ENCODE measurements around the gene RAB3C.

Gene RAB3C

DNA sequence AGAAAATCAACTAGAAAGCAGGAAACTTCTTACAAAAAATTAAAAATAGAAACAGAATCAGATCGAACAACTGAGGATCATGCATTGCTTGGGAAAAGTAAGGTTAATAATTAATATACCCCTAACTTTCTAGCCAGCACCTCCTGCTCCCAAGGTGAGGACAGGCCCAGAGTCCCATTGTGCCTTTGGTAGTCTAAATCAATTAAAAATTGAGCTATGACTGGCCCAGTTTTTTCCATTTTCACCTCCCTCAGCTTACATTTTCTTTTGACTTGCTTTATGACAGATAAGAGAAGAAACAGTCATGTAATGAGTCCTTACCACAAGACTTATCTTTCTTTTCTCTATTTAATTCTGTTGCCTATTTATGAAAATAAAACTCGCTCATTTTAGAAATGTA, 182.2 kb downstream of the RAB3C start:
- Mint-ChIP-seq H3K9me3 (no peaks in the 10 kb centered on the region), H3K4me1 (peaks cover 15% of the 10 kb centered on the region), H3K4me3 (no peak overlapping the region), H3K27ac (no peak overlapping the region), H3K36me3 (no peaks in the 10 kb centered on the region), H3K27me3 (peaks cover 2% of the 10 kb centered on the region)
- DNase-seq (ENCODE audit: low spot score in 2 of 2) (no peak), ATAC-seq (ENCODE audit: low read depth) (no peak)

DNA sequence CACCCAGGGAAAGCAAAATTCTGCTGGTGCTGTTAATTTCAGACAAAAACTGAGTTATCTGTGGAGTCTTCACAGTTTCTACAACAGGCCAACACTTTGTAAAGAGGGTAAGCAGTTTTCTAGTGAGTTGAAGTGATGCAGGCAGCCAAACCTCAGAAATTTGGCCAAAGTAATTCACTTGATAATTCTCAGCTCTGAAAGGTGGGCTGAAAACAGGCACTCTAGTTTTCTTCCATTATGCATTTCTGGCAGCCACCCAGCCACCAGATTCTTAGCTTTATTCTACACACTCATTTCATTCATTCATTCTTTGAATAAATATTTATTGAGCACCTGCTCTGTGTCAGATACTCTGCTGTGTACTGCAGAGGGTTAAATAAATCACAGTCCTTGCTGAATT, 184.2 kb downstream of the RAB3C start:
- H3K4me3 Mint-ChIP-seq, result no peak overlapping the region
- H3K9me3 Mint-ChIP-seq, result no peaks in the 10 kb centered on the region
- ATAC-seq (ENCODE audit: low read depth), result no peak
- H3K27me3 Mint-ChIP-seq, result peaks cover 2% of the 10 kb centered on the region
- peaks cover 7% of the 10 kb centered on the region for H3K4me1 Mint-ChIP-seq
- no peaks in the 10 kb centered on the region for H3K36me3 Mint-ChIP-seq
- H3K27ac Mint-ChIP-seq, result no peak overlapping the region
- DNase-seq (ENCODE audit: low spot score in 2 of 2), result no peak

DNA sequence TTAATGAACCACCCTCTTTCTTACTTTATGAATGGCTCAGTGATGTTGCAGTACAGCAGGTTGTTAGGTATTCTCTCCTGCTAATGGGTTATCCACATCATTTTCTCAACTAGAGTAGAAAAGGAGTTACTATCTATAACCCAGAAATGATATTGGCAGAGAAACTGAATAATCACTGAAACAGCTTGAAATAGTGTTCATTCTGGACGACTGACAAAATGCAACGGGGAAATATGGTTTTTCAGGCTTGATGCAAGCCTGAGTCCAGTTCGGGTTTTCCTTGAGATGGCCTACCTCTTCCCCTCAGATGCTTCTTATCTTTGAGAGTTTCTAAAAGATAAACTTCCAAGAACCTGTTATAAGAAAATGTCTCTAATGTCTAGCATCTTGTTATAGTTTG, 187.3 kb downstream of the RAB3C start:
- Mint-ChIP-seq H3K4me1 (peaks cover 5% of the 10 kb centered on the region), H3K9me3 (no peaks in the 10 kb centered on the region), H3K27ac (no peak overlapping the region), H3K27me3 (peaks cover 2% of the 10 kb centered on the region), H3K36me3 (no peaks in the 10 kb centered on the region), H3K4me3 (no peak overlapping the region)
- ATAC-seq (ENCODE audit: low read depth) (no peak), DNase-seq (ENCODE audit: low spot score in 2 of 2) (no peak)

DNA sequence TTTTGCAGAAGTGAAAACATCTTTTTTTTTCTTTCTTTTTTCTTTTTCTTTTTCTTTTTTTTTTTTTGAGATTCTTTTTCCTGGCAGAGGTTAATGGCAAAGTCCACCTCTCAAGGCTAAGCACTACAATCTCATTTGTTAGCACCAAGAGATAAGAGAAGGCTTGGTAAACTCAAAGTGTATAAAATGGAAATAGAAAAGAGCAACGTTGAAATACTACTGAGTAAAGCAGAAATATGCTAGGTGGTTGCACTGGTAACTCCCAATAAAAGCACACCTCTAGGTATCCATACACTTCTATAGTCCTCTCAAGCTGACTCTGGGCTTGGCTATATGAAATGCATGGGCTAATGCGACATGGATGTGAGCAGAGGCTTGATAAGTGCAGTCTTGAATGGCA, 188.9 kb downstream of the RAB3C start:
- no peak for DNase-seq (ENCODE audit: low spot score in 2 of 2)
- Mint-ChIP-seq H3K27ac (no peak overlapping the region), H3K9me3 (no peaks in the 10 kb centered on the region), H3K4me3 (no peak overlapping the region), H3K36me3 (no peaks in the 10 kb centered on the region), H3K27me3 (no peaks in the 10 kb centered on the region), H3K4me1 (peaks cover 6% of the 10 kb centered on the region)
- no peak for ATAC-seq (ENCODE audit: low read depth)

DNA sequence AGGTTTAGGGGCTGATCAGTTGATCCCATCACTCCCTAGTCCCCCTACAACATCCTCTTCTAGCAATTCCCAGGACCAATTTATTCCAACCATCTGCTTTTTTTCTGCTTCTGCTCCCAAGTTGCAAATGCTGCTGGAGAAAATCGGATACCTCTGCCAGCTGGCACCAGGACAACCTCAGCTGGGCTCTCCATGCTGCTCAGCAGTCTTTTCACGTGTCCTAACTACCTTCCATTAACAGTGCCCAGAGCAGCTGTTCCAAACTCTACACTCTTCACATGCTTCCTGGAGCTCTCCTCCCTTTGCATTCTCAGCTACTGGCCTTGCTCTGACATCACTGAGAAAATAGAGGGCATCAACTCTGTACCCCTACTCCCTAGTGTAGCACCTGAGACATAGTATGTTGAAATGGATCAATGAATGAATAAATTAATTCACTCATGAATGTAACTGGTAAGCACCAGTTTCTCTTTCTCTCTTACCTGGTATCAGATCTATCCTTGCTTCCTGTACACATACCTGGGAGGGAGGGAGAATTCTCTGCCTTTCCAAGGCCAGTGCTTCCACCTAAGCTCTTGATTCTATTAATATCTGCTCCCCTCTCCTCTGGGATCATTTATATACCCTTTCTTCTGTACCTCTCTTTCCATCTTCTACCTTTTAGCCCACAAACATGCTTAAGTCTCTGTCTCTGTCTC, 191.0 kb downstream of the RAB3C start:
- H3K27me3 Mint-ChIP-seq, result no peaks in the 10 kb centered on the region
- ATAC-seq (ENCODE audit: low read depth) (no peak), DNase-seq (ENCODE audit: low spot score in 2 of 2) (no peak)
- H3K4me1 Mint-ChIP-seq, result peaks cover 6% of the 10 kb centered on the region
- no peaks in the 10 kb centered on the region for H3K9me3 Mint-ChIP-seq
- no peak overlapping the region for H3K4me3 Mint-ChIP-seq
- no peak overlapping the region for H3K27ac Mint-ChIP-seq
- H3K36me3 Mint-ChIP-seq, result peaks cover 2% of the 10 kb centered on the region

DNA sequence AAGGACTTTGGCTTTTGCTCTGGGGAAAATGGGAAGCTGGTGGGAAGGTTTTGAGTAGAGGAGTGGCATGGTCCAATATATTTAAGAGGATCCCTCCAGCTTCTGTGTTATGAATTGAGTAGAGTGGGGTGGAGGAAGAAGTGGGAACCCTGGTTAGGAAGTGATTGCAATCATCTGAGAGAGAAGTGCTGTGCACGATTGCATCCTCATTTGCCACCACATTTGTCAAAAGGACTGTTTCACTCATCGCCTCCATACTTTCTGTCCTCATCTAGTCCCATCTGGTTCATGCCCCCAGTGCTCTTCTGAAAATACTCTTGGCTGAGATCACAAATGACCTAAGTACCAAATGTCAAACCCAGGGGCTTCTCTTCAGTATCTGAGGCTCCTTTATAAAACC, 192.1 kb downstream of the RAB3C start:
- H3K9me3 Mint-ChIP-seq, result no peaks in the 10 kb centered on the region
- DNase-seq (ENCODE audit: low spot score in 2 of 2) (no peak), ATAC-seq (ENCODE audit: low read depth) (no peak)
- peaks cover 2% of the 10 kb centered on the region for H3K36me3 Mint-ChIP-seq
- peaks cover 6% of the 10 kb centered on the region for H3K4me1 Mint-ChIP-seq
- no peak overlapping the region for H3K27ac Mint-ChIP-seq
- H3K4me3 Mint-ChIP-seq, result no peak overlapping the region
- no peaks in the 10 kb centered on the region for H3K27me3 Mint-ChIP-seq

DNA sequence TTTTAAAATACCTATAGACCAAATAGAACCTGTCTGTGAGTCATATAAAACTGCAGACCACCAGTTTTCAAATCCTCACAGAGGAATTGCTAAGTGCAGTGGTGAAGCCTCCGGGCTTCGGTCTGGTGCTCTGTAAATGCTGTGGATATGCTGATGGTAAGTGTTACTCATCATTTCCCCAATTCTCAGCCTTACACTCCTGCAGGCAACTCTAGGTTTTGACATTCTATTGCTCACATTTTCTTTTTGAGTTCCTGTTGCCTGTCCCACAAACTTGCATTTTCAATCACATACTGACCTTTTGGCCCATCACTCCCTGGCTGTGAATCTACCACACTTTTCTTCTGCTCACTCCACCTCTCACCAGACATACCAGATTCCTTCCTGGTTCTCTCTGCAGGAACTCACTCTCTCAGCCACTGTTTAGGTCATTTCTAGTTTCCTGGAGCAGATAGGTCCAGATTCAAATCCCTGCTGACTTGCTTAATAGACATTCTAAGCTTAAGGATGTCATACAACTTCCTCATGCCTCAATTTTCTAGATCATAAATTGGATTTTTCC, 192.9 kb downstream of the RAB3C start:
- peak; percentile 44 for ATAC-seq (ENCODE audit: low read depth)
- Mint-ChIP-seq H3K27ac (no peak overlapping the region), H3K9me3 (no peaks in the 10 kb centered on the region)

DNA sequence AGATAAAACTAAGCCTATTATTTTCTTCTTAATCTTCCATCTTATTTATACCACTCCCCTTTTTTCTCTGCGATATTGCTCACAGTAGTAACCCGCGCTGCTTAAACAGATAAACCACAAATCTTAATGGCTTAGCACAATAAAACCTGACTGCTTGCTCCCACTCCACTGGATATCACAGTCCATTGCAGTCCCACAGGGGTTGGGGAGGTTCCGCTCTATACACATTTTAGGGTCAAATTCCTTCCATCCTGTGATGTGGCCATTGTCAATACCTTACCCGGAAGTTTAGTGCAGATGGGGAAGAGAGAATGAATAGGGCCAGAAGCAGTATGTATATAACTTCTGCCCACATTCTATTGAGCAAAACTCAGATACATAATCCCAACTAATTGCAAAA, 193.7 kb downstream of the RAB3C start:
- Mint-ChIP-seq H3K27me3 (no peaks in the 10 kb centered on the region), H3K4me3 (no peak overlapping the region), H3K36me3 (peaks cover 2% of the 10 kb centered on the region), H3K4me1 (peaks cover 6% of the 10 kb centered on the region), H3K27ac (no peak overlapping the region), H3K9me3 (no peaks in the 10 kb centered on the region)
- ATAC-seq (ENCODE audit: low read depth) (no peak), DNase-seq (ENCODE audit: low spot score in 2 of 2) (no peak)

More for the DNA sequence above, 192.9 kb downstream of the RAB3C start:
- Mint-ChIP-seq H3K27me3 (no peaks in the 10 kb centered on the region), H3K36me3 (peaks cover 2% of the 10 kb centered on the region), H3K4me3 (no peak overlapping the region), H3K4me1 (peaks cover 6% of the 10 kb centered on the region)
- no peak for DNase-seq (ENCODE audit: low spot score in 2 of 2)

DNA sequence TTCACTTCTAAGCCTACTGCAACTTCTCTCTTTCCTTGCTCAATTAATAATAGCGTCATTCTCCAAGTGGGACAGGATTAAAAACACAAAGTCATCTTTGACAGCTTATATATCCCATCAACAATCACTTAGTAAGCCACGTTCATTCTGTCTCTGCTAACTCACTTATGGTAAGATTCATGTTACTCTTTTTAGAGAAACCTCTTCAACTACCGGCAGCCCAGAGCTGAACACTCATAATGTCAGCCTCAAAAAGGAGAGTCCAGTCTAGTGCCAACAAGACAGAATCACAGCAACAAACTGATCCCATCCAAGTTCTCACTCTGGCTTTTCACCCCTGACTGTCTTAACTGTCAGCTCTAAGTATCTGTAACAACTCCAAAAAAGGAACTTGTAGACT, 196.0 kb downstream of the RAB3C start:
- Mint-ChIP-seq H3K27ac (no peak overlapping the region), H3K4me3 (no peak overlapping the region), H3K27me3 (no peaks in the 10 kb centered on the region), H3K36me3 (peaks cover 2% of the 10 kb centered on the region), H3K4me1 (peaks cover 6% of the 10 kb centered on the region), H3K9me3 (no peaks in the 10 kb centered on the region)
- ATAC-seq (ENCODE audit: low read depth), result no peak
- DNase-seq (ENCODE audit: low spot score in 2 of 2), result no peak

DNA sequence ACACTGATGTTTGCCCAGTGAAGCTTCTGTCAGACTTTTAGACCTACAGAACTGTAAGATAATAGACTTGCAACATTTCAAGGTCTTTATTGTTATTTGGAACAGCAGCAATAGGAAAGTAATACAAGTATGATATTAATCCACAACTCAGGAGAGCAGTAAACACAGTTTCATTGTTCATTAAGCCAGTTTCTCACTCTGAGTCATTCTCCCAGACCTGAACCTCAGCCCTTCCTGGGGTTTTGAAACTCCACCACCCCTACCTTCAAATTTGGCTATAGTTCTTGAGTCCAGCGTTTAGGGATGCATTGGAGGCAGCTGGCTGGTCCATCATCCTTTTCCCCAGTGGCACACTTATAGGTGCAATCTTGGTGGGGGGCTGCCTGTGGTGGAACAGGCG, 203.2 kb downstream of the RAB3C start:
- DNase-seq (ENCODE audit: low spot score in 2 of 2) (no peak), ATAC-seq (ENCODE audit: low read depth) (no peak)
- Mint-ChIP-seq H3K27me3 (peaks cover 4% of the 10 kb centered on the region), H3K27ac (no peak overlapping the region), H3K4me3 (no peak overlapping the region), H3K9me3 (peaks cover 4% of the 10 kb centered on the region), H3K4me1 (no peaks in the 10 kb centered on the region), H3K36me3 (no peaks in the 10 kb centered on the region)

DNA sequence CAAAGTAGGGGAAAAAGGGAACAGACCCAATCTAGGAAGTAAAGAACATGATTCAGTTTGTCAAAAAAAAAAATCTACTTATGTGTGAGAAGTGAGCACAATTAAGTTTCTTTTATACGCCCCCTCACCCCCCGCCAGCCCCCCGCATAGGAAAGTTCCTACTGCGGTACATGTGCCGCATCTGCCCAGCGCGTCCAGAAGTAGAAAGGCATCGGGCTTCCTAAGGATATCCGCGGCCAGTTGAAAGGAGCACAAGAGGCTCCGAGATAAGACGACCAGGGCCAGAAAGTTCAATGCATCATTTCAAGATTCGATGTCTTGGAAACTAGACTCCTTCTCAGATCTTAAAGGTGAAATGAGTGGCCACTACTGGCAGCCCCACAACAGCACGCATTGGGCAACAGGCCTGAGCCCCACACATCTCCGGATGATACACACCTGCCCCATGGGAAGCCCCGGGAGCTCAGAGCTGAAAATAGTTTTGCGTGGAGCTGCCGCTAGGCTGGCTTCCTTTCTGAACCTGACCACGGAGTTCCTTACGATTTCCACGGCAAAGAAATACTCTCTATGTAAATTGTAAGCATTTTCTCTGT, 203.9 kb downstream of the RAB3C start:
- H3K9me3 Mint-ChIP-seq, result peaks cover 4% of the 10 kb centered on the region
- no peak for ATAC-seq (ENCODE audit: low read depth)
- peaks cover 7% of the 10 kb centered on the region for H3K27me3 Mint-ChIP-seq

DNA sequence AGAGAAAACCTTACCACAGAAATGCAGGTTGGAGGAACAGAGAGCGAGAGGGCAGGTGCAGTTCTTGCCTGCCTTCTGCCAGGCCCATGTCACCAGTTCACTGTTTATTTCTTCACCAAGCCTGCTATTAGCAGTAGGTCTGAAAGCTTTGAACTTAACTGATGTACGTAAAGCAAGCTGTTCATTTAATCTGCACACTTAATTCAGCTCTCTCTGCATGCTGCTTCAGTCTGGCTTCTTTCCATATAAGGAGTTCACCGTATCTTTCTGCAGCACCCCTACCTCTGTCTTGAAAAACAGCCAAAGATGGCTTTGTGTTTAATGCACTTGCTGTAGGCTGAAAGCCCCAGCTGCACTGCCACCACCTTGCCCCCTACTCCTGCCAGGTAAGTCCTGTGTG, 205.1 kb downstream of the RAB3C start:
- ATAC-seq (ENCODE audit: low read depth), result no peak
- H3K9me3 Mint-ChIP-seq, result peaks cover 4% of the 10 kb centered on the region

More for the DNA sequence above, 203.9 kb downstream of the RAB3C start:
- H3K4me1 Mint-ChIP-seq, result no peaks in the 10 kb centered on the region
- H3K27ac Mint-ChIP-seq, result no peak overlapping the region
- H3K36me3 Mint-ChIP-seq, result no peaks in the 10 kb centered on the region
- no peak for DNase-seq (ENCODE audit: low spot score in 2 of 2)
- H3K4me3 Mint-ChIP-seq, result no peak overlapping the region

DNA sequence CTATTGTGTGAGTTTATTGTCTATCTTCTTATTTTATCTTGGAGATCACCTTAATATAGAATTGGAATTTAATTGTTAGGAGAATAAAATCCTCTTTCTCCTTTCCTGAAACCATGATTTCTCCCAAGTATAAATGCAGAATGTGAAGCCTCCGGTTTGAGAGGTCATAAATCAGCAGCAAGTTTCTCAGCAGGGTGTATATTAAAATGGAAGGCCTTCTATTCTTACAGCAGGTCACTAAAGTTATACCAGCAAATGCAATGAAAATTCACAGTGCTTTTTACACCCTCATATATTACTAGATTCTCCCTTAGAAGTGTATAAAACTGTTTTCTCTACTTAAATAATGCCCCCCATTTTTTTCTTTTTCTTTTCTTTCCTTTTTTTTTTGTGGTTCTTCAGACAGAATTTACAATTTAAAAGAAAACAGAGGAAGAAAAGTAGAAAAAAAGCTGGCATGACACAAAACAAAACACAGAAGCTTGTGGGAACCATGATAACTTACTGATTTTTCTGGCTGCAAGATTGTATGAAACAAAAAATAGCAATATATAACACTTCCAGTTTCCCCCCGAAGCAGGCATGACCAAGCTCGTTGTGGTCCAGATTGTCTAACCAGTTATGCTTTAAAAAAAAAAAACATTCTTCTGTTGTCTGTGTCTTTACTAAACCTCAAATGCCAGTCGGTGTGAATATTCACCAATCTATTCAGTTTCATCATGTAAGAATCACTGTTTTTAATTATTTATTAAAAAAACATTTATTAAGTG, 211.2 kb downstream of the RAB3C start:
- no peaks in the 10 kb centered on the region for H3K9me3 Mint-ChIP-seq
- H3K36me3 Mint-ChIP-seq, result no peaks in the 10 kb centered on the region
- no peaks in the 10 kb centered on the region for H3K4me1 Mint-ChIP-seq
- peaks cover 8% of the 10 kb centered on the region for H3K27me3 Mint-ChIP-seq
- H3K4me3 Mint-ChIP-seq, result no peak overlapping the region
- H3K27ac Mint-ChIP-seq, result no peak overlapping the region
- DNase-seq (ENCODE audit: low spot score in 2 of 2), result no peak
- no peak for ATAC-seq (ENCODE audit: low read depth)

More for the DNA sequence above, 205.1 kb downstream of the RAB3C start:
- H3K36me3 Mint-ChIP-seq, result no peaks in the 10 kb centered on the region
- H3K27me3 Mint-ChIP-seq, result peaks cover 10% of the 10 kb centered on the region
- DNase-seq (ENCODE audit: low spot score in 2 of 2), result no peak
- H3K27ac Mint-ChIP-seq, result no peak overlapping the region
- no peak overlapping the region for H3K4me3 Mint-ChIP-seq
- no peaks in the 10 kb centered on the region for H3K4me1 Mint-ChIP-seq

DNA sequence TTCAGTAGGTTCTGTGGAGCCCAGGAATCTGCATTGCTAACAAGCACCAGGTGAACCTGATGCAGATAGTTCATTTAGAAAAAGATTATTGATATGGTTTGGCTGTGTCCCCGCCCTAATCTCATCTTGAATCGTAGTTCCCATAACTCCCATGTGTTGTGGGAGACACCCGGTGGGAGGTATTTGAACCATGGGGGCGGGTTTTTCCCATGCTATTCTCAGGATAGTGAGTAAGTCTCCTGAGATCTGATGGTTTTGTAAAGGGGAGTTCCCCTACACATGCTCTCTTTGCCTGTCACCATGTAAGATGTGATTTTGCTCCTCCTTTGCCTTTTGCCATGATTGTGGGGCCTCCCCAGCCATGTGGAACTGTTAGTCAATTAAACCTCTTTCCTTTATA, 212.0 kb downstream of the RAB3C start:
- Mint-ChIP-seq H3K27me3 (peaks cover 8% of the 10 kb centered on the region), H3K27ac (no peak overlapping the region), H3K4me3 (no peak overlapping the region), H3K9me3 (no peaks in the 10 kb centered on the region), H3K4me1 (no peaks in the 10 kb centered on the region), H3K36me3 (no peaks in the 10 kb centered on the region)
- no peak for ATAC-seq (ENCODE audit: low read depth)
- DNase-seq (ENCODE audit: low spot score in 2 of 2), result no peak

All from memory B cell (primary cell).